ENCODE measurements around the gene CUEDC1. TPM values are rescaled to one million over a fixed set of nuclear protein-coding genes. Genes with fewer than 3 reads are reported as not detected.

Gene CUEDC1
- total and polyA plus RNA-seq, 2 of the 13 experiments (the other 11 are each of a cell fraction or from before 2014, with no cell fraction given), result 7.4 to 12.9 TPM

DNA sequence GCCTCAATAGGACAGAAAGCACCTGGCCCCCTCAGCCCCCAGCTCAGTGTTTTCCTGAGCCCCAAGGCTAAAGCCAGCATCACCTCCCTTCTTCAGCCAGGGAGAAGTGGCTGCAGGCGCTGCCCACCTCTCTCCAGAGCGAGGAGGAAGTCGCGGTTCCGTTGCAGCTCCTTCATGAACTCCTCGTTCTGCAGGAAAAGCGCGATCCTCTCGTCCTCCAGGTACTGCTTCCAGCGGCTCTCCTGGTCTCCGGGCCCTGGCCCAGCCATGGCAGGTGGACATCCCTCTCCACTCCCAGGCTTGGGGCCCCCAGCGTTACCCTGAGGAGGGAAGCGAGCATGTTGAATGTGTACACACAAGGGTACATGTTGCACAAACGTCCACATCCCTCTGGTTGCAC lies 82.7 kb downstream of the CUEDC1 start:
- no peak overlapping the region for H2AFZ ChIP-seq (ENCODE audit: low read length)
- H3K27ac ChIP-seq (ENCODE audit: extremely low read length, insufficient read depth, low read length), result no peak overlapping the region
- in situ Hi-C loops (cut with HindIII; ENCODE audit: extremely low pct_ligation_motif_present, low pct_unique_long_range_greater_than_20kb), result no loop called here
- WGBS (ENCODE audit: low lambda C conversion rate), result 91% methylated on average over 14 of the region's 14 CpGs
- H4K20me1 ChIP-seq (ENCODE audit: insufficient read depth, low read length), result no peaks in the 10 kb centered on the region
- no peaks in the 10 kb centered on the region for H3K79me2 ChIP-seq (ENCODE audit: insufficient read depth, low read length)
- intact Hi-C loops (cut with micrococcal nuclease; ENCODE audit: unreplicated experiment), result no loop called here
- 0 out of 2 replicates have a peak, but pooled peaks have one; percentile 48 for TF ChIP-seq ZNF776 (CRISPR knock-in tag; IDR thresholded peaks at IDR 0.05)
- no peak for TF ChIP-seq MAFG (CRISPR knock-in tag; IDR thresholded peaks at IDR 0.05)
- 0 out of 2 replicates have a peak, but pooled peaks have one; percentile 20 for TF ChIP-seq ZNF576 (CRISPR knock-in tag; IDR thresholded peaks at IDR 0.05)
- no peaks in the 10 kb centered on the region for H3K9me3 ChIP-seq (ENCODE audit: low read length)
- DNase-seq (ENCODE audit: low spot score) (no peak), FAIRE-seq (no peak), ATAC-seq (no peak)
- H3K9ac ChIP-seq (ENCODE audit: insufficient read depth, low read depth, low read length), result no peak overlapping the region
- no peaks in the 10 kb centered on the region; a peak in 1 of 5 replicates for H3K36me3 ChIP-seq (replicated peaks in 1 of 2; ENCODE audit: control insufficient read depth in 1 of 2, insufficient read depth in 2 of 2, low read length in 2 of 2)
- POLR2A ChIA-PET, result interaction anchor here (1.0 kb wide), 1 partner anchor 12 kb away, joined by 7 read pairs; no protein-coding TSS in a partner anchor
- H3K27me3 ChIP-seq (ENCODE audit: control insufficient read depth in 1 of 2, insufficient read depth in 2 of 2, low read length in 2 of 2), result no peaks in the 10 kb centered on the region
- BruUV-seq (replicated peaks), result no TSS peak
- CTCF ChIA-PET (ENCODE audit: low intra/inter-chr PET ratio, low total read pairs), result no interaction called here
- H3K4me1 ChIP-seq (ENCODE audit: insufficient read depth, low read length), result peaks cover 70% of the 10 kb centered on the region
- H3K4me3 ChIP-seq (replicated peaks in 1 of 3; ENCODE audit: insufficient read depth in 1 of 3, low read depth in 2 of 3, low read length in 3 of 3), result no peak overlapping the region
- H3K4me2 ChIP-seq (ENCODE audit: low read depth, low read length), result no peak overlapping the region

DNA sequence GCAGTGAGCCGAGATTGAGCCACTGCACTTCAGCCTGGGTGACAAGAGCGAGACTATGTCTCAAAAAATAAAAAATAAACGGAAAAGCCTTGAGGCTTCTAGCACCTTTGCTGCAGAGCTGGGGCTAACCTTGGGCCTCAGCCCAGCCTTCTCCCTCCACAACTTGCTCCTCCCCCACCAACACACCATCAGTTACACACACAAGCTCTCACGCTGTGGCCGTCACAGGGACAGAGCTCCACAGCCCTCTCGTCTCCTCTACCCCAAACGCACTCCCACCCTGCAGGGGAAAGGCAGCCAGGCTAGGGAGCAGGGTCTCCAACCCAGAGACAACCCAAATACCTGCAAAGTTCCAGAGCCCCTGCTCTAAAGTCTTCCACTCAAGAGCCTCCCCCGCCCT lies 83.3 kb downstream of the CUEDC1 start:
- Histone ChIP-seq H3K4me1 (ENCODE audit: insufficient read depth, low read length) (peaks cover 68% of the 10 kb centered on the region), H3K27ac (ENCODE audit: extremely low read length, insufficient read depth, low read length) (no peak overlapping the region)
- POLR2A ChIA-PET, result interaction anchor here (1.0 kb wide), 1 partner anchor 11 kb away, joined by 7 read pairs; no protein-coding TSS in a partner anchor

More for the DNA sequence above, 83.3 kb downstream of the CUEDC1 start:
- no peak overlapping the region for H3K4me2 ChIP-seq (ENCODE audit: low read depth, low read length)
- no peaks in the 10 kb centered on the region for H4K20me1 ChIP-seq (ENCODE audit: insufficient read depth, low read length)
- no peak overlapping the region for H2AFZ ChIP-seq (ENCODE audit: low read length)
- CTCF ChIA-PET (ENCODE audit: low intra/inter-chr PET ratio, low total read pairs), result no interaction called here
- no TSS peak for BruUV-seq (replicated peaks)
- H3K27me3 ChIP-seq (ENCODE audit: control insufficient read depth in 1 of 2, insufficient read depth in 2 of 2, low read length in 2 of 2), result no peaks in the 10 kb centered on the region
- DNase-seq (ENCODE audit: low spot score) (no peak), FAIRE-seq (no peak), ATAC-seq (no peak)
- no peaks in the 10 kb centered on the region for H3K9me3 ChIP-seq (ENCODE audit: low read length)
- H3K9ac ChIP-seq (ENCODE audit: insufficient read depth, low read depth, low read length), result no peak overlapping the region
- in situ Hi-C loops (cut with HindIII; ENCODE audit: extremely low pct_ligation_motif_present, low pct_unique_long_range_greater_than_20kb) (no loop called here), intact Hi-C loops (cut with micrococcal nuclease; ENCODE audit: unreplicated experiment) (no loop called here)
- WGBS (ENCODE audit: low lambda C conversion rate), result 98% methylated on average over 8 of the region's 8 CpGs
- no peak overlapping the region for H3K4me3 ChIP-seq (replicated peaks in 1 of 3; ENCODE audit: insufficient read depth in 1 of 3, low read depth in 2 of 3, low read length in 3 of 3)
- TF ChIP-seq ARNT2 (CRISPR knock-in tag; IDR thresholded peaks at IDR 0.05; ENCODE audit: low read depth) (no peak), ZFP37 (CRISPR knock-in tag; IDR thresholded peaks at IDR 0.05; ENCODE audit: borderline replicate concordance) (no peak)
- H3K36me3 ChIP-seq (replicated peaks in 1 of 2; ENCODE audit: control insufficient read depth in 1 of 2, insufficient read depth in 2 of 2, low read length in 2 of 2), result peaks cover 0 to 2% of the 10 kb centered on the region in 2 experiments; a peak in 1 of 5 replicates
- H3K79me2 ChIP-seq (ENCODE audit: insufficient read depth, low read length), result no peaks in the 10 kb centered on the region

Data from HepG2 (cell line).